Caco-2 (cell line): ENCODE data around the gene EHMT1. TPM values are rescaled to one million over a fixed set of nuclear protein-coding genes. Genes with fewer than 3 reads are reported as not detected.

Experiments used
- BruUV-seq: library from RNA; stranded (reverse); fragments of 400-500 nt; replicated peaks from 2 replicates; lab custom pipeline; 2021; lab: Mats Ljungman, UMichigan
- CTCF ChIA-PET: fragments of 300-600 bp; sonication (Branson Sonifier 250); formaldehyde crosslinking; loops from one replicate; lab custom pipeline; 2022; ENCODE audit warnings: antibody characterized with exemption; lab: Charles Lee
- POLR2A ChIA-PET: fragments of 300-600 bp; sonication (Branson Sonifier 250); formaldehyde crosslinking; loops from one replicate; lab custom pipeline; 2022; ENCODE audit warnings: antibody characterized with exemption; lab: Charles Lee
- DNase-seq, 2 experiments: peaks; one replicate each; pipeline versions ENCODE4 v3.0.0 to v3.0.0-alpha.2; 2020 to 2022
- H3K27me3 ChIP-seq: replicated peaks from 2 replicates; pipeline ENCODE4 v1.6.0; 2011; ENCODE audit warnings: low read length; ENCODE audit not compliant: control insufficient read depth, insufficient read depth
- H3K36me3 ChIP-seq: 2 replicates; pipeline ENCODE4 v1.5.1; 2011; ENCODE audit warnings: low read length; ENCODE audit not compliant: control insufficient read depth, insufficient read depth
- H3K4me1 ChIP-seq: fragments of 250-450 bp; sonication (Bioruptor Pico); 2 replicates; pipeline ENCODE4 v1.5.1; 2020; ENCODE audit warnings: mild to moderate bottlenecking
- H3K4me3 ChIP-seq: 2 replicates; pipeline ENCODE4 v1.5.1; 2011; ENCODE audit warnings: low read depth, mild to moderate bottlenecking, control low read depth, low read length
- H3K9me3 ChIP-seq: fragments of 250-450 bp; sonication (Bioruptor Pico); 2 replicates; pipeline ENCODE4 v1.5.1; 2020; ENCODE audit warnings: mild to moderate bottlenecking, moderate library complexity
- H3K27ac Mint-ChIP-seq: one replicate; pipeline ENCODE4 v1.8.0; 2022; ENCODE audit warnings: mixed read lengths; ENCODE audit not compliant: unreplicated experiment
- H3K27me3 Mint-ChIP-seq: one replicate; pipeline ENCODE4 v1.8.0; 2022; ENCODE audit warnings: mixed read lengths; ENCODE audit not compliant: insufficient read depth, unreplicated experiment
- H3K36me3 Mint-ChIP-seq: one replicate; pipeline ENCODE4 v1.8.0; 2022; ENCODE audit warnings: mild to moderate bottlenecking, mixed read lengths; ENCODE audit not compliant: insufficient read depth, unreplicated experiment
- H3K4me1 Mint-ChIP-seq: one replicate; pipeline ENCODE4 v1.8.0; 2022; ENCODE audit warnings: low read depth, mixed read lengths; ENCODE audit not compliant: unreplicated experiment
- H3K4me3 Mint-ChIP-seq: one replicate; pipeline ENCODE4 v1.8.0; 2022; ENCODE audit warnings: mild to moderate bottlenecking, moderate library complexity, mixed read lengths; ENCODE audit not compliant: unreplicated experiment
- H3K9me3 Mint-ChIP-seq: one replicate; pipeline ENCODE4 v1.8.0; 2022; ENCODE audit warnings: mixed read lengths; ENCODE audit not compliant: unreplicated experiment
- CTCF ChIP-seq, 2 experiments: fragments of 200-600 bp in 1 of 2; IDR thresholded peaks; 1 replicate in 1 of 2; 2 replicates in 1 of 2; pipeline versions ENCODE4 v1.5.1 to v1.8.0; 2011 to 2022; ENCODE audit warnings: antibody characterized with exemption in 1 of 2, control low read depth in 1 of 2, inconsistent platforms in 1 of 2, low read depth in 1 of 2, low read length in 1 of 2, mild to moderate bottlenecking in 1 of 2, moderate library complexity in 1 of 2; ENCODE audit not compliant: insufficient read depth in 1 of 2, severe bottlenecking in 1 of 2, unreplicated experiment in 1 of 2
- intact Hi-C: fragments of 100-400 bp; cut with micrococcal nuclease; formaldehyde crosslinking; loops from one replicate; pipeline ENCODE4 v1.10.0; 2022; ENCODE audit not compliant: unreplicated experiment
- total RNA-seq: library from RNA; stranded (reverse); gene quantifications from 2 replicates; pipeline ENCODE4 v1.2.3, GENCODE V29; 2022

Gene EHMT1
- total RNA-seq, 1 experiment from 2014 or later: 92.9 TPM

GRCh38 chr9:137880160-137880975 lies 261.6 kb downstream of the EHMT1 start:
- Mint-ChIP-seq H3K27ac (no peak overlapping the region), H3K4me1 (no peaks in the 10 kb centered on the region), H3K4me3 (no peak overlapping the region), H3K27me3 (peaks cover 8% of the 10 kb centered on the region), H3K9me3 (no peaks in the 10 kb centered on the region), H3K36me3 (no peaks in the 10 kb centered on the region)
- no TSS peak for BruUV-seq
- ChIA-PET POLR2A (no interaction called here), CTCF (no interaction called here)
- Histone ChIP-seq H3K36me3 (no peaks in the 10 kb centered on the region), H3K9me3 (no peaks in the 10 kb centered on the region), H3K27me3 (no peaks in the 10 kb centered on the region), H3K4me3 (no peak overlapping the region), H3K4me1 (no peaks in the 10 kb centered on the region)
- no peak for TF ChIP-seq CTCF (IDR thresholded peaks at IDR 0.05; ENCODE audit: insufficient read depth in 1 of 2, low read depth in 1 of 2, low read length in 1 of 2, severe bottlenecking in 1 of 2, unreplicated experiment in 1 of 2)
- intact Hi-C loops: no loop called here
- no peak for DNase-seq

GRCh38 chr9:137880976-137881530 lies 262.2 kb downstream of the EHMT1 start:
- no peak for TF ChIP-seq CTCF (IDR thresholded peaks at IDR 0.05; ENCODE audit: insufficient read depth in 1 of 2, low read depth in 1 of 2, low read length in 1 of 2, severe bottlenecking in 1 of 2, unreplicated experiment in 1 of 2)
- H3K36me3 Mint-ChIP-seq: no peaks in the 10 kb centered on the region
- no peak for DNase-seq
- BruUV-seq: no TSS peak
- H3K27me3 Mint-ChIP-seq: peaks cover 5% of the 10 kb centered on the region
- no peaks in the 10 kb centered on the region for H3K36me3 ChIP-seq
- ChIA-PET CTCF (no interaction called here), POLR2A (no interaction called here)
- no peak overlapping the region for H3K4me3 ChIP-seq
- no peaks in the 10 kb centered on the region for H3K9me3 ChIP-seq
- no peak overlapping the region for H3K4me3 Mint-ChIP-seq
- no peak overlapping the region for H3K27ac Mint-ChIP-seq
- no peaks in the 10 kb centered on the region for H3K4me1 ChIP-seq
- H3K9me3 Mint-ChIP-seq: no peaks in the 10 kb centered on the region
- H3K27me3 ChIP-seq: no peaks in the 10 kb centered on the region
- H3K4me1 Mint-ChIP-seq: no peaks in the 10 kb centered on the region
- intact Hi-C loops: no loop called here

GRCh38 chr9:137881591-137882505 lies 263.0 kb downstream of the EHMT1 start:
- H3K27me3 ChIP-seq: no peaks in the 10 kb centered on the region
- H3K9me3 ChIP-seq: no peaks in the 10 kb centered on the region
- Mint-ChIP-seq H3K9me3 (no peaks in the 10 kb centered on the region), H3K27me3 (peaks cover 7% of the 10 kb centered on the region), H3K27ac (no peak overlapping the region), H3K4me1 (no peaks in the 10 kb centered on the region), H3K36me3 (no peaks in the 10 kb centered on the region), H3K4me3 (no peak overlapping the region)
- BruUV-seq: no TSS peak
- POLR2A ChIA-PET: no interaction called here
- intact Hi-C loops: no loop called here
- no peak for TF ChIP-seq CTCF (IDR thresholded peaks at IDR 0.05; ENCODE audit: insufficient read depth in 1 of 2, low read depth in 1 of 2, low read length in 1 of 2, severe bottlenecking in 1 of 2, unreplicated experiment in 1 of 2)
- no peaks in the 10 kb centered on the region for H3K36me3 ChIP-seq
- DNase-seq: no peak
- H3K4me1 ChIP-seq: no peaks in the 10 kb centered on the region
- H3K4me3 ChIP-seq: no peak overlapping the region
- CTCF ChIA-PET: interaction anchor here (0.5 kb wide), 1 partner anchor 226 kb away, joined by 5 read pairs; no protein-coding TSS in a partner anchor
